ENCODE data around the gene AOC3. TPM values are rescaled to one million over a fixed set of nuclear protein-coding genes. Genes with fewer than 3 reads are reported as not detected.

The AOC3 gene
- total and polyA plus RNA-seq, 2 of the 13 experiments (the other 11 are each of a cell fraction or from before 2014, with no cell fraction given): 8.7 to 51.7 TPM

DNA sequence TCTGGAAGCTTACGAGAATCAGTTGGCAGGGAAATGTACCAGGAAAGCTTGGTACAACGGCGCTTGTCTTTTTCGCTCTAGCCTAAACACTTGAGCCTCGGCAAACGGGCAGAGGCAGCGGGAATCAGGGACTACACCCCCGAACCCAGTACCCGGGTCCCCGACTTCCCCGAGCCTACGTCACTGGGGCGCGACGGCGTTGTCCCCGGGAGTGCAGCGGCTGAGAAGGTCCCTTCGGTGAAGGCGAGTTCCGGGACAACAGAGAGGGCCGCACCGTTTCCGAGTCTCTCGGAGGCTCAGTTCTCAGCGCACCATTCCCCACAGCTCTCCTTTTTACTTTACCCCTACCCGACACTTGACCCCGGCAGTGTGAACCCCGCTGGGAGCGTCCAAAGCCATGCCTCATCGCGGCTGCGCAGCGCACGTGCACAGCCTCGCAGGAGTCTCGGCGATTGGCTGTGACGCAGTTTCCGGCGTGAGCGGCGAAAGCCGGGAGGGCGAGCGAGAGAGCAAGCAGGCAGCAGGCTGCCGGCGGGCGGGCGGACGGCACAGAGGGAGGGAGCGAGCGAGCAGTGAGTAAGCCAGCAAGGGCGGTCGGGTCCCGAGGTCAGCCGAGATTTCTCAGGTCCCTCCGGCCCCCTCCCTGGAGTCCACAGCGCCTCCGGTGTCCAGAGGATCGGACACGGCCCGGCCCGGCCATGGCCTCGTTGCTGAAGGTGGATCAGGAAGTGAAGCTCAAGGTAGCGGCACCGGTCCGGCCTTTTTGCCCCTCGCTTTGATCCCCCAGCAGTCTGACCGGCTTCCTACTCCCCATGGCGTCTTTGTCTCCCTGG is 17.8 kb upstream of the AOC3 start, which contains the start of gene PSME3 (continued):
- TF ChIP-seq JDP2 (CRISPR knock-in tag; IDR thresholded peaks at IDR 0.05; ENCODE audit: borderline replicate concordance): peak; percentile 54; the same call in 1 of the 2 replicates
- TF ChIP-seq, protein P1, sequence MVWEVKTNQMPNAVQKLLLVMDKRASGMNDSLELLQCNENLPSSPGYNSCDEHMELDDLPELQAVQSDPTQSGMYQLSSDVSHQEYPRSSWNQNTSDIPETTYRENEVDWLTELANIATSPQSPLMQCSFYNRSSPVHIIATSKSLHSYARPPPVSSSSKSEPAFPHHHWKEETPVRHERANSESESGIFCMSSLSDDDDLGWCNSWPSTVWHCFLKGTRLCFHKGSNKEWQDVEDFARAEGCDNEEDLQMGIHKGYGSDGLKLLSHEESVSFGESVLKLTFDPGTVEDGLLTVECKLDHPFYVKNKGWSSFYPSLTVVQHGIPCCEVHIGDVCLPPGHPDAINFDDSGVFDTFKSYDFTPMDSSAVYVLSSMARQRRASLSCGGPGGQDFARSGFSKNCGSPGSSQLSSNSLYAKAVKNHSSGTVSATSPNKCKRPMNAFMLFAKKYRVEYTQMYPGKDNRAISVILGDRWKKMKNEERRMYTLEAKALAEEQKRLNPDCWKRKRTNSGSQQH (CRISPR knock-in tag; IDR thresholded peaks at IDR 0.05; ENCODE audit: low read depth): peak; percentile 82; the same call in 1 of the 2 replicates
- TF ChIP-seq, protein P2, sequence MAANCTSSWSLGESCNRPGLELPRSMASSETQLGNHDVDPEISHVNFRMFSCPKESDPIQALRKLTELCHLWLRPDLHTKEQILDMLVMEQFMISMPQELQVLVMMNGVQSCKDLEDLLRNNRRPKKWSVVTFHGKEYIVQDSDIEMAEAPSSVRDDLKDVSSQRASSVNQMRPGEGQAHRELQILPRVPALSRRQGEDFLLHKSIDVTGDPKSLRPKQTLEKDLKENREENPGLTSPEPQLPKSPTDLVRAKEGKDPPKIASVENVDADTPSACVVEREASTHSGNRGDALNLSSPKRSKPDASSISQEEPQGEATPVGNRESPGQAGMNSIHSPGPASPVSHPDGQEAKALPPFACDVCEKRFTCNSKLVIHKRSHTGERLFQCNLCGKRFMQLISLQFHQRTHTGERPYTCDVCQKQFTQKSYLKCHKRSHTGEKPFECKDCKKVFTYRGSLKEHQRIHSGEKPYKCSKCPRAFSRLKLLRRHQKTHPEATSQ (CRISPR knock-in tag; IDR thresholded peaks at IDR 0.05; ENCODE audit: borderline replicate concordance): no peak
- peak; percentile 83; the same call in 1 of the 2 replicates for TF ChIP-seq ZNF234 (CRISPR knock-in tag; conservative IDR thresholded peaks at IDR 0.05)
- peak; percentile 98 for TF ChIP-seq SRSF1 (optimal IDR thresholded peaks at IDR 0.05; ENCODE audit: low read depth, low read length)
- peak; percentile 49; the same call in 1 of the 2 replicates for TF ChIP-seq SOX5 (CRISPR knock-in tag; IDR thresholded peaks at IDR 0.05; ENCODE audit: borderline replicate concordance)
- TF ChIP-seq, protein P3, sequence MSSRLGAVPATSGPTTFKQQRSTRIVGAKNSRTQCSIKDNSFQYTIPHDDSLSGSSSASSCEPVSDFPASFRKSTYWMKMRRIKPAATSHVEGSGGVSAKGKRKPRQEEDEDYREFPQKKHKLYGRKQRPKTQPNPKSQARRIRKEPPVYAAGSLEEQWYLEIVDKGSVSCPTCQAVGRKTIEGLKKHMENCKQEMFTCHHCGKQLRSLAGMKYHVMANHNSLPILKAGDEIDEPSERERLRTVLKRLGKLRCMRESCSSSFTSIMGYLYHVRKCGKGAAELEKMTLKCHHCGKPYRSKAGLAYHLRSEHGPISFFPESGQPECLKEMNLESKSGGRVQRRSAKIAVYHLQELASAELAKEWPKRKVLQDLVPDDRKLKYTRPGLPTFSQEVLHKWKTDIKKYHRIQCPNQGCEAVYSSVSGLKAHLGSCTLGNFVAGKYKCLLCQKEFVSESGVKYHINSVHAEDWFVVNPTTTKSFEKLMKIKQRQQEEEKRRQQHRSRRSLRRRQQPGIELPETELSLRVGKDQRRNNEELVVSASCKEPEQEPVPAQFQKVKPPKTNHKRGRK (CRISPR knock-in tag; IDR thresholded peaks at IDR 0.05): no peak
- TF ChIP-seq, protein P4, sequence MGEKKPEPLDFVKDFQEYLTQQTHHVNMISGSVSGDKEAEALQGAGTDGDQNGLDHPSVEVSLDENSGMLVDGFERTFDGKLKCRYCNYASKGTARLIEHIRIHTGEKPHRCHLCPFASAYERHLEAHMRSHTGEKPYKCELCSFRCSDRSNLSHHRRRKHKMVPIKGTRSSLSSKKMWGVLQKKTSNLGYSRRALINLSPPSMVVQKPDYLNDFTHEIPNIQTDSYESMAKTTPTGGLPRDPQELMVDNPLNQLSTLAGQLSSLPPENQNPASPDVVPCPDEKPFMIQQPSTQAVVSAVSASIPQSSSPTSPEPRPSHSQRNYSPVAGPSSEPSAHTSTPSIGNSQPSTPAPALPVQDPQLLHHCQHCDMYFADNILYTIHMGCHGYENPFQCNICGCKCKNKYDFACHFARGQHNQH (CRISPR knock-in tag; IDR thresholded peaks at IDR 0.05): peak; percentile 97
- no peak for TF ChIP-seq CC2D1A (CRISPR knock-in tag; IDR thresholded peaks at IDR 0.05)
- TF ChIP-seq U2AF2 (IDR thresholded peaks at IDR 0.05; ENCODE audit: low read depth, low read length): no peak
- TF ChIP-seq, protein P5, sequence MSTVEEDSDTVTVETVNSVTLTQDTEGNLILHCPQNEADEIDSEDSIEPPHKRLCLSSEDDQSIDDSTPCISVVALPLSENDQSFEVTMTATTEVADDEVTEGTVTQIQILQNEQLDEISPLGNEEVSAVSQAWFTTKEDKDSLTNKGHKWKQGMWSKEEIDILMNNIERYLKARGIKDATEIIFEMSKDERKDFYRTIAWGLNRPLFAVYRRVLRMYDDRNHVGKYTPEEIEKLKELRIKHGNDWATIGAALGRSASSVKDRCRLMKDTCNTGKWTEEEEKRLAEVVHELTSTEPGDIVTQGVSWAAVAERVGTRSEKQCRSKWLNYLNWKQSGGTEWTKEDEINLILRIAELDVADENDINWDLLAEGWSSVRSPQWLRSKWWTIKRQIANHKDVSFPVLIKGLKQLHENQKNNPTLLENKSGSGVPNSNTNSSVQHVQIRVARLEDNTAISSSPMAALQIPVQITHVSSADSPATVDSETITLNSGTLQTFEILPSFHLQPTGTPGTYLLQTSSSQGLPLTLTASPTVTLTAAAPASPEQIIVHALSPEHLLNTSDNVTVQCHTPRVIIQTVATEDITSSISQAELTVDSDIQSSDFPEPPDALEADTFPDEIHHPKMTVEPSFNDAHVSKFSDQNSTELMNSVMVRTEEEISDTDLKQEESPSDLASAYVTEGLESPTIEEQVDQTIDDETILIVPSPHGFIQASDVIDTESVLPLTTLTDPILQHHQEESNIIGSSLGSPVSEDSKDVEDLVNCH (CRISPR knock-in tag; IDR thresholded peaks at IDR 0.05): 0 out of 2 replicates have a peak, but pooled peaks have one; percentile 32
- no peak for TF ChIP-seq TEAD3 (CRISPR knock-in tag; optimal IDR thresholded peaks at IDR 0.05; ENCODE audit: borderline replicate concordance)
- TF ChIP-seq HDAC2 (CRISPR knock-in tag; IDR thresholded peaks at IDR 0.05): peak; percentile 79
- TF ChIP-seq, protein P6, sequence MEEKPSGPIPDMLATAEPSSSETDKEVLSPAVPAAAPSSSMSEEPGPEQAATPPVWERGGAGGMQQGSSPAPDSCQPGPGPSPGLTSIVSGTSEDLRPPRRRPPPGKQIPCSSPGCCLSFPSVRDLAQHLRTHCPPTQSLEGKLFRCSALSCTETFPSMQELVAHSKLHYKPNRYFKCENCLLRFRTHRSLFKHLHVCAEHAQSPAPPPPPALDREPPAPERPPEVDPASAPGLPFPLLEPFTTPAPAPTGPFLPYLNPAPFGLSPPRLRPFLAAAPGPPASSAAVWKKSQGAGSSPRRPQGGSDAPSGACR (CRISPR knock-in tag; IDR thresholded peaks at IDR 0.05): peak; percentile 23; the same call in 1 of the 2 replicates
- no peak for TF ChIP-seq NFE2L2 (IDR thresholded peaks at IDR 0.05; ENCODE audit: low read length)
- no peak for TF ChIP-seq TCF12 (IDR thresholded peaks at IDR 0.05)
- TF ChIP-seq TCF12 (CRISPR knock-in tag; IDR thresholded peaks at IDR 0.05): no peak
- TF ChIP-seq, protein P7, sequence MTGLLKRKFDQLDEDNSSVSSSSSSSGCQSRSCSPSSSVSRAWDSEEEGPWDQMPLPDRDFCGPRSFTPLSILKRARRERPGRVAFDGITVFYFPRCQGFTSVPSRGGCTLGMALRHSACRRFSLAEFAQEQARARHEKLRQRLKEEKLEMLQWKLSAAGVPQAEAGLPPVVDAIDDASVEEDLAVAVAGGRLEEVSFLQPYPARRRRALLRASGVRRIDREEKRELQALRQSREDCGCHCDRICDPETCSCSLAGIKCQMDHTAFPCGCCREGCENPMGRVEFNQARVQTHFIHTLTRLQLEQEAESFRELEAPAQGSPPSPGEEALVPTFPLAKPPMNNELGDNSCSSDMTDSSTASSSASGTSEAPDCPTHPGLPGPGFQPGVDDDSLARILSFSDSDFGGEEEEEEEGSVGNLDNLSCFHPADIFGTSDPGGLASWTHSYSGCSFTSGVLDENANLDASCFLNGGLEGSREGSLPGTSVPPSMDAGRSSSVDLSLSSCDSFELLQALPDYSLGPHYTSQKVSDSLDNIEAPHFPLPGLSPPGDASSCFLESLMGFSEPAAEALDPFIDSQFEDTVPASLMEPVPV (CRISPR knock-in tag; IDR thresholded peaks at IDR 0.05): peak; percentile 86; the same call in 1 of the 2 replicates

Measured in HepG2 (cell line).